Left forelimb (tissue), 1 donor: ENCODE measurements around the gene SCN2A.
A peak's percentile ranks its signal among the peaks of the same experiment; 100 is the strongest.
"Not testable (repeated sequence)": the region's sequence is repeated elsewhere in the genome, so short reads cannot be mapped to it uniquely, and the experiment has no call there.

Experiments used
- DNase-seq: peaks from one replicate; pipeline ENCODE4 v3.0.0-alpha.2; 2018; ENCODE audit warnings: low spot score

Gene SCN2A

DNA sequence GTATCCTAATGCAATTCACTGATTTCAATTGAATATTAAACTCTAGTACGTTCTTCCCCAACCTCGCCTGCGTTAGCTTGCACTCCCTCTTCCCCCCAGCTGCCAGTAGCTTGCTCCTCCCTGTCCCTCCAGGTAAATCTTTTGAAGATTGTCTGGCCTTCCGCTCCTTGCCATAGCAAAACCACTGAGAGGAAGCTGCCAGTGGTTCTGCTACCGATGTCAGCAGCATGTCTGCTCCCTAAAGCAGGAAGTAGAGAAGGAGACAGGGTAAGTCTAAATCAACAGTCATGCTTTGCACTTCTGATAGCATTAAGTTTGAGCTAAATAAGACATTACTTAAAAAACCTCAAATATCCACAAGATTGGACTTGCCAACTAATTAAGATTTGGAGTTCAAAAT, 89.1 kb downstream of the SCN2A start:
- DNase-seq = no peak

DNA sequence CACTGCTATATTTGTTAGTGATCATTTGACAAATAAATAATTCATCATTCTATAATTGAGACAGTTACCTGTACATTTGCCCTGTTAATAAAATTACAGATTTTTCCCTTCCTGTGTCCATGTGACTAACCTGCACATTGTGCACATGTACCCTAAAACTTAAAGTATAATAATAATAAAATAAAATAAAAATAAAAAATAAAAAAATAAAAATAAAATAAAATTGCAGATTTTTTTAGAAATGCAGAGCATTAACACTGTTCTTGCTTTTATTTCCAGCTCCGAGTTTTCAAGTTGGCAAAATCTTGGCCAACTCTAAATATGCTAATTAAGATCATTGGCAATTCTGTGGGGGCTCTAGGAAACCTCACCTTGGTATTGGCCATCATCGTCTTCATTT, 105.1 kb downstream of the SCN2A start:
- not testable (repeated sequence) for DNase-seq

DNA sequence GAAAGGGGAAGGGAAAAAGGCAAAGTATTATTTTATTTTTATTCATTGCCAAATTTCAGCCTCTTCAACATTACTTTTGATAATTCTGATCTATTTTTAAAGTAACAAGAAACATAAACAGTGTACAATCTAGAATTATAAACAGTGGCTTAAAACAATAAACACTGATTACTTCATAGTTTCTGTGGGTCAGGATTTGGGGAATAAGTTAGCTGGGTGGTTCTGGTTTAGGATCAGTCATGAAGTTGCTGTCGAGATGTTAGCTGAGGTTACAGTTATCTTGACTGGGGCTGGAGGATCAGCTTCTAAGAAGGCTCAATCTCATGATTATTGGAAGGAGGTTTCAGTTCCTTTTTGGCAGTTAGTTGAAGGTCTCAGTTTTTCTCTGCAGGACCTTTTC, 109.2 kb downstream of the SCN2A start:
- DNase-seq = no peak

DNA sequence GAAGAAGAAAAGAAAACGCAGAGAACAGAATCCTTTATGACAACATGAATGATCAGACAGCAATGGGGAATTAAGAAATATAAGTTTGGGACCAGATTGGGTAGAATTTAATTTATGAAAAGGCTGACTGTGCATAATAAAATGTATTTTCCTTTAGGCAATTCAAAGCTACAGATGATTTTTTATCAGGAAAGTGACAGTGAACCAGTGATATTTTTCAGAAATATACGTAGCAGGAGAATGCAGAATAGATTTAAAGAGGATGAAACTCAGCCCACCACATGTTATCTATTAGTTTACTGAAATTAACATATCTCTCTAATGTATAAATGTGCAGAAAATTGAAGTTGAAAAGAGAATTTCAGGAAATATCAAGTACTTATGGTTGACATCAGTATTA, 110.0 kb downstream of the SCN2A start:
- no peak for DNase-seq

DNA sequence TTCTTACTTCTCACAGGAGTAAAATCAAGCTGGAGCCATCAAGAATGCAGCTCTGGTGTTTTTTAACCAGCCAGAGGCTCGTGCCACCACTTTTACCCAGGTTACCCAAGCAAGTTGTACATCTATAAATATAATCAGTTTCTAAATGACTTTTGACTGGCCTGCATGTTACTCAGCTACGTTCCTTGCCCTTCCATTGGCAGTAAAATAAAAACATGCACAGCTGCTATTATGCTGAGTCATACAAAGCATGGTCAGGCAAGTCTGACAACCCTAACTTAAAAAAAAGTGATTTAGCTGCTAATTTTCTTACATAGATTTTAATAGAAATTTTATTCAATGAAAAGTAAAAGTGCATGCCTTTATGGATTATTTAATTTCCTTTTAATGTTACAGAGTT, 118.5 kb downstream of the SCN2A start:
- DNase-seq = no peak

DNA sequence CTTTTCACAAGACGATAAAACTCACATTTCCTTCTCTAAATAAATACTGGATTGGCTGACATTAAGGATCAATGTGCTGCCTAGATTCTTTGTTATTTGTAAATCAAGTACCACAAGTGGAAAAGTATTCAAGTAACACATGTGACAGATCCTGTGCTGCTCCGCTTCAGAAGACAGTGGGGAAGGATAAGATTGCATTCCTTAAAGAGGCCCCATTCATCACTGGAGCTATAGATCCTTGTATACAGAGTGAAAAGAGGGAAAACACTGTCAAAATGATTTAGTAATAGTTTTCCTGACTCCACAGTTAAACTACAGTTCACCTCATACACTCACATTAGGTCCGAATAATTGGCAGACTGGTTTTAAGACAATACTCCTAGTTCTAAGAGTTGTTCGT, 122.3 kb downstream of the SCN2A start:
- DNase-seq = no peak

DNA sequence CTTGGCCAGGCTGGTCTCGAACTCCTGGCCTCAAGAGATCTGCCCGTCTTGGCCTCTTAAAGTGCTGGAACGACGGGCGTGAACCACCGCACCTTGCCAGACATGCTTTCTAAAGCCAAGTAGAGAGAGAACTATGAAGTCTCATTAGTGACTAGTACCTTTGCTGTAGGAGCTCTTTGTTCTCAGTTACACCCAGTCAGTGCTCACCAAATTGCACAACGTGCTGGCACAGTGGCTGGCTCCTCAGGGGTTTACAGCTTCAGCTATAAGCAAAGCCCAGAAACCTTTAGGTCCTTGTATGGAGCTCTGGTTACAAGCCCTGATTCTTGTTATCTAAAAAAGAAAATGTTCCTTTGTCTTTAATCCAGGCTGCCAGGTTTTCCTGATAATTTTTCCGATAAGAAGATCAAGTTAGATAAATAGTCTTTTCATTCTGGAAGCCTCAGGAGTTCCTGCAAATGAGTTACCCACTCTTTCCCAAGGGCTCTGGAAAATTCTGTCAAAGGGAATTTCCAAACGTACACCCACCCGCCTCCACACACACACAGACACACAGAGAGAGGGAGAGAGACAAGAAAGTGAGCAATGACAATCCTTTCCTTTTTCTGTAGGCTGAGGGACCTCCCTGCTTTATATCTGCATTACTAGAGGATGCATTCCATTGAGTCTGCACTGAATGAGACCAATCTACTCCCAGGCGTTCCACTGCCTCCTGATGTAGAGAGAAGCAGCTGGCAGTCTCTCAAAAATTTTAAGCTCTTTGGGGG, 130.1 kb downstream of the SCN2A start:
- no peak for DNase-seq

DNA sequence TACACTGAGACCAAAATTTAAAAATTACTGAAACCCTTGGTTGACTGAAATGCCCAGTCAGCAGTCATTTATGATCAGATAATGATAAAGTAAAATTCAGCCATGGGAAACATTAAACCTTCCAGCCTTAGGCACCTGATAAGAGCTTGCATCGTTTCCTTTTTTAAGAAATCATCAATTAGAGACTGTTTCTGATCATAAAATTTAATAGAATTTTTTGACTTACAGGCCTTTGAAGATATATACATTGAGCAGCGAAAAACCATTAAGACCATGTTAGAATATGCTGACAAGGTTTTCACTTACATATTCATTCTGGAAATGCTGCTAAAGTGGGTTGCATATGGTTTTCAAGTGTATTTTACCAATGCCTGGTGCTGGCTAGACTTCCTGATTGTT, 130.7 kb downstream of the SCN2A start:
- DNase-seq = no peak

DNA sequence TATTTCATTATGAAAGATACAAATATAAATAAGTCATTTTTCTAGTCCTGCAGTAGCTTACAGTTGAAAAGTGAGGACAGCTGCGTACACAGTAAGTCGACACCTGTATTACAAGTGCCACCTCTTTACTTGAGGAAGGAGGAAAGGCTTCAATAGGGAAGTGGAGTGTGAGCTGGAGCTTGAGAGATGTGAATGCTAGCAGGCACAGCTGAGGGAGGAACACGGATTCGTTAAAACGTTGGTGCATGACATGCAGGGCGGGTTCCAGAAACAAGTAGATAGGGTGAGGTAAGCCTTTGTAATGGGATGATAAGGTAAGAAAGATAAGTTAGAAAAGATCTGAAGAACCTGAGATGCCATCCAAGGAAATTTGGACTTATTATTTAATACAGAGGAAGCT, 132.1 kb downstream of the SCN2A start:
- DNase-seq = no peak

DNA sequence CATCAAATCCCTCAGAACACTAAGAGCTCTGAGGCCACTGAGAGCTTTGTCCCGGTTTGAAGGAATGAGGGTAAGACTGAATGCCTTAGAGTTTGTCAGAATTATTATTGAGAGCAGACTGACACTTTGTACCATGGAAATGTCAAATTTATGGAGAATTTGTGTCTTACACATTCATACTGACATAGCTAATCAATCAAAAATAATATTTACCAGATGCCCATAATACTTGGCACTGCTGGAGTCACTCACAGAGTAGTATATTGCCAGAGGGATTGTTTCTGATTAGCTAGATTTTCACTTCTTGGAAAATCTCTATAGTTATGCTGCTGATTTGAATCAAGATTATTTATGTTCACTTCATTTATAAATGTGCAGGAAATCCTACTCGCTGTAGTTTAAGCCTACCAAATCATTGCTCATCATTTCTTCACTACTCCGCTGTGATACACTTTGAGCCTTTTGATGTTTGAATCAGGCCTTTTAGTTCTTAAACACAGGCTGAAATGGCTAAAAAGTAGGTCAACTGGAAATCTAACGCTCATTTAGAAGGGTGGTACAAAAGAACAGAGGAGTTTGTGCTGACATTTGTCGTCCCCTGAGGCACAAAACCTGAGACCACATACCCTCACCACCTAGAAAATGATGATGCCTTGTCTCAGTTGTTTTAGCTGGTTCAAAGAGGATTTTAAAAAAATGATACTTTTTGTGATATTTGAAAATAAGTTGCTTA, 134.2 kb downstream of the SCN2A start:
- no peak for DNase-seq

DNA sequence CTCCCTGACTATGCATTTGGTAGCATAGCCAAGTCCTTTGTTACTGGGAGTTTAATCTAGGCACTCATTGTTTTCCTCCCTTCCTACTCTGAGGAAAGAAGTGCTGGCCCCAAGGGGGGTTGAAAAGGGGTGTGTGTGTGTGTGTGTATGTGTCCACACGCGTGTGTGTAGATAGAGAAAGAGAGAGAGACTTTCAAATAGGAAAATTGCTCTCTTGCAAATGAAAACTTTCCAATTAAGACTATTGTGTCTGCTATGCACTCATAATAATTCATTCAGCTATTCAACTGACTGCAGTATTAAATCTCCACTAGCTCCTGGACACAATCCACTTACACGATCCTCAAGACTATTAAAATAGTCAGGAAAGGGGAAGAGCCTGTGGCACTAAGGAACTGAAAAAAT, 137.4 kb downstream of the SCN2A start:
- DNase-seq = no peak

DNA sequence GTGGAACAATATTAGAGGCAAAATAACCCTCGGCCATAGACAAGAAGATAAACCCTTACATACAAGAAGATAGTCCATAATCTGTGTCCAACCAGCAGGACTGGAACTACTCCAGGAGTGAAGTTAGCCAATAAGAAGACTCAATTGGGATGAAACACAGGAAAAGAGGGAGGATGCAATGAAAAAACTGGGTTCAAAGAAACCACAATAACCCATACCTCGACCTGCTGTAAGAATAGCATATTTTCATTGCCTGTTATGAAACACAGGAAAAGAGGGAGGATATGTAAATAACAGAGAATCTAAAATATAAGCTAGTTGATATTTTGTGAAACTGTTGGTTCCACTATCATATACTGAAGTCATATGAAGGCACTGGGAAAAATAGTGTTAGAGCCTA, 143.1 kb downstream of the SCN2A start:
- DNase-seq = no peak

DNA sequence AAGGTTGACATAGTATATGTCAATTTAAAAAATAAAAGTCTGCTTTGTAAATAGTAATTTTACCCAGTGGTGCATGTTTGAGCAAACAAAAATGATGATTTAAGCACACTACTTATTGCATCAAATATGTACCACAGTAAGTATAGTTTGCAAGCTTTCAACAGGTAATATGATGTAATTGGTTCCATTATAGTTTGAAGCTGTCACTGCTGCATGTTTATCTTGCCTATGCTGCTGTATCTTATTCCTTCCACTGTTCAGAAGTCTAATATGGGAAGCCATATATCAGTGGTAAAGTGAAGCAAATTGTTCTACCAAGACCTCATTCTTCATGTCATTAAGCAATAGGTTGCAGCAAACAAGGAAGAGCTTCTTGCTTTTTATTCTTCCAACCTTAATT, 151.7 kb downstream of the SCN2A start:
- DNase-seq = no peak

DNA sequence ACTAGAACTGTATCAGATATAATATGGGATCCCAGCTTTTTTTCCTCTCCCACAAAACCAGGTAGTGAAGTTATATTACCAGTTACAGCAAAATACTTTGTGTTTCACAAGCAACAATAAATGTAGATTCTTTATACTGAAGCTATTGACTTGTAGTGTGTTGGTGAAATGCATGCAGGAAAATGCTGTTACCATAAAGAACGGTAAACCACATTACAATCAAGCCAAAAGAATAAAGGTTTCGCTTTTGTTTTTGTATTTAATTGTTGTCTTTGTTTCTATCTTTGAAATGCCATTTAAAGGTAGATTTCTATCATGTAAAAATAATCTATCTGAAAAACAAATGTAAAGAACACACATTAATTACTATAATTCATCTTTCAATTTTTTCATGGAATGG, 152.6 kb downstream of the SCN2A start:
- DNase-seq = no peak

DNA sequence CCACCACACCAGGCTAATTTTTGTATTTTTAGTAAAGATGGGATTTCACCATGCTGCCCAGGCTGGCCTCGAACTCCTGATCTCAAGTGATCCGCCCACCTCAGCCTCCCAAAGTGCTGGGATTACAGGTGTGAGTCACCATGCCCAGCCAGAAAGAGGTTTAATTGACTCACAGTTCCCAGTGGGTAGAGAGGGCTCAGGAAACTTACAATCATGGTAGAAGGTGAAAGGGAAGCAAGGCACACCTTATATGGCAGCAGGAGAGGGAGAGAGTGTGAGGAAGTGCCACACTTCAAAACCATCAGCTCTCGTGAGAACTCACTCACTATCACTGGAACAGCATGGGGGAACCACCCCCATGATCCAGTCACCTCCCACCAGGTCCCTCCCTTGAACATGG, 159.4 kb downstream of the SCN2A start:
- DNase-seq = not testable (repeated sequence)

DNA sequence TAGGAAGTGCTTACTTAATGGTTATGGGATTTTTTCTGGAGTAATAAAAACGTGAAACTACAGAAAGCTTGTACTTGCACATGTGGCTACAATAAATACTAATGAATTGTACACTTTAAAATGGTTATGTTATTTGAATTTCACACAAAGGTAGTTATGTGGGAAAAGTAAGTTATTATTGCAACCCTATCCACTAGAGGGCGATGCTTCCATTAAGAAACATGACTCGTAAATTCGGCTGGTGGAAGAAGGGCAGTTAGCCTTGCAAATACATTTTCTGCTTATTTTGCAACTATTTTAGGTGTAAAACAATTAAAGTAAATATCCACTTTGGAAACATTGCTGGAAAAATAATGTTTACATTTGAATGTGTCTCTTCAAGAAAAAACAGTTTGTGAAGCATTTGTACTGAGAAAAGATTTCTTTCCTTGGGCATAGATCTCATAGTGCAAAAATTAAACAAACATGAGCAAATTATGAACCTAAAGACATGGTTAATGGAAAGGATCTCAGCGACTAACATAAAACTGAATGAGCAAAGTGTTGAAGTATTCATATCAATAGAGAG, 162.2 kb downstream of the SCN2A start:
- no peak for DNase-seq

DNA sequence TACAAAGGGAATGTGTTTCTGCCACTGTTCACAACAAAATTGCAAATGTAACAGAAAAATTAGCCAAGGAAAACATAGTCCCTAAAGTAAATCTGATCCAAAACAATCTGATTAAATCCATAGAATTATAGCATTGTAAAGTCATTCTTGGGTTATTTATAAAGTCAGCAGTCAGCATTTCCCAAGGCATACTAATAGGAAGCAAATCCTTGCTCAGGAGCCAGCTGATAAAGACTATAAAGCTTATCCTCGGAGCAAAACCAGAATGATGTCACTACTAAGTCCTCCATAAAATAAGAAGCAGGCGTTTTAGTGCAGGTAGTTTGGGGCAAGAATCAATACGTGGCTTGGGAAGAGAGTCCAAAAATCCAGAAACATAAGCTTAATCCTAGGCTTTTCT, 162.9 kb downstream of the SCN2A start:
- DNase-seq = no peak

DNA sequence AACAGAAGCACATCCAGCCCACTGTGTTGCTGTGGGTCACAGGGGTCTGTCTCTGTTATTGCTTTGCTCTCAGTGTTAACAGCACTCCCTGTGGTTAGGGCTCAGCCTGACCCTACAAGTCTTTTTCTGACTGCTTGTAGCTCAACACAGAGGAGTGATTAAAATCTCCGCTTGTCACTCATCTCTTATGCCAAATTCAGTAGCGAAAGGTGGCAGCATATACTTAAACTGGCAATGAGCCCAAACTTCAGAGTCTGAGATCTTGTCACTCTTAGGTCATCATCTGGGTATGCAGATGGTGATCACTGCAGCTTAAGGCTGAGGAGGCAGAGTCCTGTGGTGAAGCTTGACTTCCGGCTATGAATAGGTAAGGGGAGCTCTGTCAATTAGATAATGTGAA, 167.0 kb downstream of the SCN2A start:
- DNase-seq = no peak

DNA sequence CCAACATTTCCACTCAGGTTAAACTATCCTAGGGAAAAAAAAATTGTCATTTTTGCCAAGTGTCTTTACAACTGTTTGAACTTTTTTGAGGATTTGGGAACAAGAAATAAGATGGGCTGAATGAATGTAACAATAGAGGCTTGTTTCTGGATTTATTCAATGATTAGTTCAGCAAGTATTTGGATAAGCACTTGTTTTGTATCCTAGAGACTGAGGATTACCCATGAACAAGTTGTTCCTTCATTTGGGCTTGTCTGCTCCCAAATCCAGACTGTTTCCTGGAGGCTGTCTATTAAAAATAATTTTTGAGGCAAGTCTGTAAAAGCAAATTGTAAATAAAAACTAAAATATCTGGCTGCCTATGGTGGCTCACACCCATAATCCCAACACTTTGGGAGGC, 168.3 kb downstream of the SCN2A start:
- DNase-seq = no peak

DNA sequence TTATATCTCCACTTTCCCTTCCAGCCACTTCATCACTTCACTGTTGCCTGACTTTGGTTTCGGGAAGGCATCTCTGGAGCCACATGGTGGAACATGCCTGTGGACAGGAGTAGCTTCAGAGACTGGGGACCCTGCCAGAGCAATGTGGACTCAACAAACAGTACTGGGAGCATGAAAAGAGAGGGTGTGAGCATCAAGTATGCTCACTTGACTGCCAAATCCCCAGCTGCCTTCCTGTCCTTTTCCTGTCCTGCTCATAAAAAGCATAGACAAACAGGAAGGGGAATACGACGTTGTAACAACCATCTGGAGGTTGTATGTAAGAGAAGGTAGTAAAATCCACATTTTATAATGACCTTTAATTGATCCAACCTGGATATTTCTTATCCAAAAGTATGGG, 169.0 kb downstream of the SCN2A start:
- peak; percentile 74 for DNase-seq

DNA sequence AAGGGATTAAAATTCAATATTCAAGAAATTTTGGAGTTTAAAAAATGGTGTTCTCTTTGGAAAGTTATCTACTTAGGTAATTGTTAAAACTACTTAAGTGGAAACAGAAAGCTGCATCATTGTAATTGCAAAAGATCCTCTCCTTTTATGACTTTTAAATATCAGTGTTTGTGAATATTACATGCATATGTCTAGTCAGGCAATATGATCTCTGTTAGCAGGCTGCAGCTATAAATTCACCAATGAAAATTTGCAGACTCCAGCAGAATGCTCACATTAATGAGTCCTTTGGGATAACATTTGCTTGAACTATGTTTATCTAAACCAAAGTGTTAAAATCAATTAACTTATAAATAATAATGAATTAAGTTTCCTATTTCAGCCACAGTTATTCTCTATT, 171.1 kb downstream of the SCN2A start:
- no peak for DNase-seq

DNA sequence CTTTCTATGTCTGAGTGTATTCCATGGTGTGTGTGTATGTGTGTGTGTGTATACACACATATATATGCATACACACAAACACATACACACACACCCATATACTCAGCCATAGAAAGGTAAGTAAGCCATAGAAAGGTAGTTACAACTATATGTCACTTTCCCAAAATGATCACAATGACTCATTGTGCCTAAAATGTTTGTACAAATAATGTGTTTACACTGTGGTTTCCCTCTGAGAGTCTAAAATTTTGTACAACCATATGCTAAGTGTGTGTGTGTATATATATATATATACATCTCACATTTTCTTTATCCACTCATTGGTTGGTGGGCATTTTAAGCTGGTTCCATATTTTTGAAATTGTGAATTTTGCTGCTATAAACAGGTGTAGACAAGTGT, 175.0 kb downstream of the SCN2A start:
- no peak for DNase-seq

DNA sequence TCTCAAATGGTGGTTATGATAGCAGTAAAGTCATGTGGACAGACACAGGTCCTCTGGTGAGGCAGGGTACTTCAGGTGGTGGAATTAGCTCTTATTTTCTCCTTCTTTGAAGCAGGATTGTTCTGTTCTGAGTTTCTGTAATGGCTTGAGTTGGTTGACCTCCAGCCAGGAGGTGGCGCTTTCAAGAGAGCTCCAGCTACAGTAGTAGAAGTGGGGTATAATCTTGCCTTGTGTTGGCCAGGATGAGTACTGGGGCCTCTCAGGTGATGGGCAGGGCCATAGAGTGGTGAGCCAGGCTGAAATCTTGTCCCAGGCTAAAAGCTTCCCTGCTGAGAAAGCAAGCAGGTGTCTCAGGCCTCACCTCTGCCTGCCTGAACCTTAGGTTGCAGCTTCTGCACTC, 177.8 kb downstream of the SCN2A start:
- DNase-seq = no peak

DNA sequence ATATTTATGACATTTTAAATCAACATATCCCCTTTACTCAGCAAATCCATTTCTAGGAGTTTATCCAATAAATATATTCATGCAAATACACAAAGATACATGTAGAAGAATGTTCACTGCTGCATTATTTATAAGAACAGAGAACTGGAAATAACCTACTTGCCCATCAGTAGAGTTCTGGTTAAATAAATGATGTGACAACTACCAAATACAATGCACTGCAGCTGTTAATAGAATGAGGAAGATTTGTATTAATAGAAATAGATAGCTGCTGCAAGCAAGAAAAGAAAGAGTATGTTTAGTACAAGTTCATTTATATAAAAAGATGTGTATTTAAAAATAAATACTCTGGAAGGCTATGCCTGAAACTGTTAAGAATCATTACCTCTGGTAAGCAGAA, 181.0 kb downstream of the SCN2A start:
- no peak for DNase-seq
